Psoas muscle (tissue), 8 donors: ENCODE measurements around the gene RANBP10. TPM values are rescaled to one million over a fixed set of nuclear protein-coding genes. Genes with fewer than 3 reads are reported as not detected.

ENCODE experiments used
- ATAC-seq, 4 donors: fragments of 200-7000 bp; cut with Tn5 transposase; one replicate each; pipeline ENCODE4 v1.9.1; 2020; ENCODE audit warnings: moderate library complexity in 3 of 4, mild to moderate bottlenecking in 2 of 4
- DNase-seq, 2 donors: peaks; one replicate each; pipeline ENCODE4 v3.0.0-alpha.2; 2020
- H3K27ac ChIP-seq: fragments of 200-600 bp; one replicate; pipeline ENCODE4 v1.8.0; 2022
- H3K27me3 ChIP-seq, 3 donors: fragments of 200-600 bp in 1 of 3; one replicate each; pipeline versions ENCODE4 v1.6.1 to v1.8.0; 2013 to 2022; ENCODE audit warnings: low read length in 2 of 3, mild to moderate bottlenecking in 2 of 3, moderate library complexity in 1 of 3; ENCODE audit not compliant: insufficient read depth in 3 of 3
- H3K36me3 ChIP-seq, 2 donors: fragments of 200-600 bp in 1 of 2; one replicate each; pipeline versions ENCODE4 v1.6.1 to v1.8.0; 2013 to 2022; ENCODE audit warnings: low read depth in 1 of 2, mild to moderate bottlenecking in 1 of 2, moderate library complexity in 1 of 2; ENCODE audit not compliant: insufficient read depth in 1 of 2
- H3K4me1 ChIP-seq: fragments of 200-600 bp; one replicate; pipeline ENCODE4 v1.8.0; 2022
- H3K4me3 ChIP-seq: fragments of 200-600 bp; one replicate; pipeline ENCODE4 v1.8.0; 2022; ENCODE audit warnings: mild to moderate bottlenecking
- H3K9me3 ChIP-seq: fragments of 200-600 bp; one replicate; pipeline ENCODE4 v1.8.0; 2022
- CTCF ChIP-seq: fragments of 200-600 bp; IDR thresholded peaks from one replicate; pipeline ENCODE4 v1.8.0; 2022; ENCODE audit warnings: antibody characterized with exemption
- WGBS, 3 donors: extraction: QIAGEN DNeasy Blood & Tissue Kit; methylation state at CpG; one replicate each; pipeline versions ENCODE4 v1.1.6 to v1.1.7; 2013; 5-methylcytosine and 5-hydroxymethylcytosine counted together
- intact Hi-C, 2 donors: fragments of 100-400 bp; cut with DNase I; formaldehyde crosslinking; loops; one replicate each; pipeline versions ENCODE4 v1.11.0 to v1.14.2; 2022
- polyA plus RNA-seq, 3 donors: library from polyadenylated mRNA; stranded (reverse); fragments of 200-250 nt; gene quantifications; one replicate each; pipeline ENCODE4 v1.2.3, GENCODE V29; 2013
- total RNA-seq, 4 donors: library from RNA; stranded (reverse); fragmentation: NEBNext Ultra II Directional in 2 of 4; extraction: Animal tissue kit (Norgen Biotek cat#: 25700) in 2 of 4; gene quantifications; one replicate each; pipeline versions ENCODE4 v1.2.1 to v1.2.4, GENCODE V29; 2021 to 2023
- donor health status: healthy with polysubstance abuse.
- donor health status: DM: no; HTN: no; CAD: no; lungs with moderate emphysema.
- donor health status: Bipolar disorder and iron deficiency.
- donor health status: healthy.
- donor health status: DM: yes; HTN: yes; CAD: no.
- donor health status: DM: no; HTN: no; CAD: no.
- donor health status: DM: no; HTN: no; CAD: no.
- donor health status: DM: yes; HTN: yes; CAD: no.

The RANBP10 gene
- total and polyA plus RNA-seq, 7 donors, result 9.1 to 27.9 (median 17.6) TPM

DNA sequence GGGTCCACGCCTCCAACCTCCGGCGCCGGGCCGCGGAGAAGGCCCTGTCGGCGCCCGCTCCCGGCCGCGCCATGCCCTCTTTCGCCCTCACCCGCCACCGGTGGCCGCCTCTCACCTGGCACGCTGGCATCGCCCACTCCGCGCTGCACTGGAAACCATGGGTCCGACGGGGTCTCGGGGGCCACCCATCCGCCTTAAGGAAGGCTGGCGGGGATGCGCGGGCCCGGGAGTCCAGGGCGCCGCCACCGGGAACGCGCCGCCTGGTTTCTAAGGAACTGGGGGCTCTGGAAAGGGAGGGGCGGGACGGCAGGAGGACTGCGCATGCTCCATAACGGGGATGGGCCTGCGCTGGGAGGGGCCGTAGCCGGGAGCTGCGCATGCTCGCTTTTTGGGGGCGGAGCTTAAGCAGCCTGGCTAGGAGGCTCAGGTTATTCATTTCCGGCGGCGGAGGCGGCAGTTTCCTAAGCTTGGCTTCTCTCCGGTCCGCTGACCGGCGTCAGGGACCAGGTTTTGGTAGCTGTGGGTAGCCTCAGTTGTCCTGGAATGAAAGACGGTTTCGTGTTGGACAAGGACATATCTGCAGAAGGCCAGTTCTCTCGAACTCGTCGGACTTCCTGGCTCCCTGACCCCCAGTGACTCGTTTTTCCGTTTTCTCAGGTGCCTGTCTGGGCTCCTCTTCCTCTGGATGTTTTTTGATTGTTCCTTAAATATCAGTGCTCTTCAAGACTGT is 87.1 kb downstream of the RANBP10 start, which contains the start of gene GFOD2:
Gene GFOD2, minus strand, starts transcription at position 269 of the 730 bp plus-strand sequence. CDS start 33,601 bp downstream, outside the sequence.
- intact Hi-C loops, result loop anchor here (5.0 kb wide), 2 partner anchors 47 to 52 kb away; partner anchors contain the start of genes C16orf86 (in 1 of the 2) and ENKD1 (in 1 of the 2)
- Histone ChIP-seq H3K27ac (peak within 1 kb of the TSS; percentile 96), H3K4me3 (peak within 1 kb of the TSS; percentile 99), H3K36me3 (peaks cover 0 to 15% of the 10 kb centered on the region in 2 donors), H3K9me3 (no peaks in the 10 kb centered on the region), H3K27me3 (no peaks in the 10 kb centered on the region), H3K4me1 (peaks cover 22% of the 10 kb centered on the region)
- DNase-seq (peak; percentile 96 to 99), ATAC-seq (peak; percentile 97 to 99 (median 98))
- no peak for TF ChIP-seq CTCF
- WGBS, 3 donors, result 0% methylated on average over 57 to 59 of the region's 59 CpGs

DNA sequence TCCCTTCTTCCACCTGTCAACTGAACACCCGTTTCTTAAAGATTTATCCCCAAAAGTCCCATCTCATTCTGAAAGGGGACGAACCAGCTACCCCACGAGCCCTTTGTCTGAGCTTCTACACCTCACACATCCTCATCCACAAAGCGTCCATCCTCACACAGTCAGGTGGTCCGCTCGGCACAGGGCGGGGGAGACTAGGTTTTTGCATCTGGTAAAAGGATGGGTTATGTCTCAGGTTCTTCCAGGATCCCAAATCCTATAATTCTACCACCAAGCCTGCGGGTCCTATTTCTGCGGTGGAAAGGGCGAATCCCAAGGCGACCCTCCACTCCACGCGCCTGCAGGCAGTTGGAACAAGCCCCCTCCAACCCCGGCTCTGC is 87.7 kb downstream of the RANBP10 start:
- no peak for ATAC-seq
- H3K27me3 ChIP-seq, result no peaks in the 10 kb centered on the region
- 2% methylated on average over 14 of the region's 14 CpGs for WGBS, 3 donors

DNA sequence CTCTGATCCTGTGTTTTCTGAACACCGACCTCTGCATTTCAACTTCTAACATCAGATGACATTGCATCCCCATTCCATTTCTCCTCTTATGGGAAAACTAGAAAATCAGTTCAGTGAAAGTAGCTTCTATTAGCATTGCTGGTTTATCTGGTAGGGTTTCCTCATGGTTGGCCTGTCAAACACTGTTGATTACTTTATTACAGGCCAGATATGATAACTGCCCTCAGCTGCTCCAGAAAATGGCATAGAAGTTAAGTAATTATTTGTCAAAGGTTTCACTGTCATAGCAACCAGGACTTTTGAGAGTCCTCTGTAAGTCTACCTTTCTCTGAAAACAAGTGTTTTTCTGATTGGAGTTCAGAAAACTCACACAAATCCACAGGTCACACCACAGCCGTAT is 90.3 kb downstream of the RANBP10 start:
- ATAC-seq (no peak), DNase-seq (no peak)
- TF ChIP-seq CTCF, result no peak
- Histone ChIP-seq H3K27ac (no peak overlapping the region), H3K4me1 (peaks cover 22% of the 10 kb centered on the region), H3K9me3 (no peaks in the 10 kb centered on the region), H3K4me3 (no peak overlapping the region), H3K27me3 (no peaks in the 10 kb centered on the region), H3K36me3 (no peaks in the 10 kb centered on the region)
- intact Hi-C loops, result loop anchor here (5.0 kb wide), 2 partner anchors 44 to 49 kb away; partner anchors contain the start of genes C16orf86 (in 1 of the 2) and ENKD1 (in 1 of the 2)
- 89 to 94% (median 89%) methylated on average over 2 of the region's 2 CpGs for whole genome bisulfite sequencing, 3 donors

More for the DNA sequence above, 87.7 kb downstream of the RANBP10 start:
- Histone ChIP-seq H3K4me1 (peaks cover 22% of the 10 kb centered on the region), H3K9me3 (no peaks in the 10 kb centered on the region), H3K4me3 (peak overlapping the region; percentile 99), H3K36me3 (peaks cover 0 to 9% of the 10 kb centered on the region in 2 donors), H3K27ac (peak overlapping the region; percentile 96)
- intact Hi-C loops, result loop anchor here (5.0 kb wide), 2 partner anchors 46 to 51 kb away; partner anchors contain the start of genes C16orf86 (in 1 of the 2) and ENKD1 (in 1 of the 2)
- DNase-seq, result no peak
- no peak for TF ChIP-seq CTCF

- H3K27me3 ChIP-seq, result no peaks in the 10 kb centered on the region
- no peak overlapping the region for H3K4me3 ChIP-seq
- H3K4me1 ChIP-seq, result peaks cover 13% of the 10 kb centered on the region
- DNase-seq, result no peak
- no peak for ATAC-seq
- H3K27ac ChIP-seq, result no peak overlapping the region
- WGBS, 3 donors, result 74 to 79% (median 74%) methylated on average over 1 of the region's 1 CpG
- no peaks in the 10 kb centered on the region for H3K36me3 ChIP-seq
- no peaks in the 10 kb centered on the region for H3K9me3 ChIP-seq
- no peak for TF ChIP-seq CTCF
- intact Hi-C loops, result no loop called here
Measured at GRCh38 chr16:67714522-67714921, 91.8 kb downstream of the RANBP10 start.
